Femur (tissue), 1 donor: ENCODE results near the gene PHLDA1.
"Not testable (repeated sequence)": the region's sequence is repeated elsewhere in the genome, so short reads cannot be mapped to it uniquely, and the experiment has no call there.

Experiments
- DNase-seq: peaks from one replicate; pipeline ENCODE4 v3.0.0-alpha.2; 2017

The PHLDA1 gene

DNA sequence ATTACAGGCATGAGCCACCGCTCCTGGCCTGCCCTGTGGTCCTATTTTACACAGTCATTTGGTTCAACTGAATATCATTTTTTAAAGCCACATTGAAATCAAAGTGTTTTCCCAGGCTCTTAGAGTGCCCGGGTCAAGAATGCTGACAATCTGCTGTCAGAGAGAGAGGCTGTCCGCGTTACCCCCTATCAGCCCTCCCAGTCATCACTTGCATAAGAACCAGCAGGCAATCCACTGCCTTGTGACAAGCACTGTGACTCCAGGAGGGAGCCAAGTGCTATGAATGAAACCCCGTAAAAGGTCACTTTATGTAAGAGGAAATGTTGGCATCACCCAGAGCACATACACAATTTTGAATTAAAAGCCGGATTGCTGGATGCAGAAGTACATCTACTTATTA lies 13.5 kb downstream of the PHLDA1 start:
- DNase-seq = no peak

DNA sequence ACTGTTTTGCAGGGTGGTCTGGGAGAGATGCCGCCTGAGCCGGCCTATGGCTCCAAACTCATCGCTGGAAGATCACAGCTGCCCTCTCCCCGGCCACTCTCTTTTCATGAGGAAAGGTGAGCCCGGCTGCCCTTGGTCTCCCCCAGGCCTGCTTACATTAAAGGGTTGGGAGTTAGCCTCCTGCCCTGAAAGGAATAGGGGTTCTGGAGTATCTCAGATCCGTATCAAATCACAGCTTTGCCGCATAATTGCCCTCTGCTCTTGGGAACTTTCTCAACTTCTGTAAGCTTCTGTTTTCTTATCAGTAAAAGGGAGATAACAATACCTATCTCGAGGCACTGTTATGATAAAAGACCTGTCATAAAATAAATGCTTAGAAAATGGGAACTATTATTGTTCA lies 17.6 kb downstream of the PHLDA1 start:
- no peak for DNase-seq

DNA sequence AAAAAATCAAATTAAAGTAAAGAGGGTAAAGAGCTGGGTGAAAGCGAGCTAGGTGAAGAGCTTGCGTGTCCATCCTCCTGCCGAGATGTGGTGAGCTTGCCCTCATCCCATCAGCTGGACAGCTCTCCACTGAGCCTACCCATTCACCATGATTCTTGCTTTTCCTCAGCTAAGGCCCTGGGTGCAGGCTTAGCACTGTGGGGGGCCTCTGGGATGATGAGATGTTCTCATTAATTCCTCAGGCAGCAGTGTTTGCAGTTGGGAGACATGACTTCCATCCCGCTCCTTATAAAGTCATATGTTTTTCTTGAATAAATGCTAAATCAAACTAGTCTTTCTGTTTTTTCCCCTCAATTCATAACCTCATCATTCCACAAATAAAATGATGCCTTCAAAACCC lies 18.0 kb downstream of the PHLDA1 start:
- DNase-seq = no peak

DNA sequence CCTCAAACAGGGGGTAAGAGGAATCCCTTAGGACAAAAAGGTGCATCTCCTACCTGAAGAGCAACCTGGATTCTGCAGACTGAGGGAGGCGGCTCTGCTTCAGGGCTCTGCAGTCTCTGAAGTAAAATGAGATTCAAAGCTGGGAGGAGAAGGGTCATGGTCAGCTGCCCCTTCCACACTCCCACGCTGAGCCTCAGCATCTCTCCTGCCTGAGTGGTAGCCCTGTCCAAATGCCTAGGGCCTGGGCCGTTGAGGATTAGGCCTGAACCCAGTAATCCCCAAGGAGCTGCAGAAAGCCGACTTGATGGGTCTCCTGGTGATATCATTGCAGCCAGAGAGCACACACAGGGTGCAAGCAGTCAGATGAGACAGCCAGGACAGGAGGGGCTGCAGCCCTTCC lies 18.9 kb downstream of the PHLDA1 start:
- DNase-seq = no peak

DNA sequence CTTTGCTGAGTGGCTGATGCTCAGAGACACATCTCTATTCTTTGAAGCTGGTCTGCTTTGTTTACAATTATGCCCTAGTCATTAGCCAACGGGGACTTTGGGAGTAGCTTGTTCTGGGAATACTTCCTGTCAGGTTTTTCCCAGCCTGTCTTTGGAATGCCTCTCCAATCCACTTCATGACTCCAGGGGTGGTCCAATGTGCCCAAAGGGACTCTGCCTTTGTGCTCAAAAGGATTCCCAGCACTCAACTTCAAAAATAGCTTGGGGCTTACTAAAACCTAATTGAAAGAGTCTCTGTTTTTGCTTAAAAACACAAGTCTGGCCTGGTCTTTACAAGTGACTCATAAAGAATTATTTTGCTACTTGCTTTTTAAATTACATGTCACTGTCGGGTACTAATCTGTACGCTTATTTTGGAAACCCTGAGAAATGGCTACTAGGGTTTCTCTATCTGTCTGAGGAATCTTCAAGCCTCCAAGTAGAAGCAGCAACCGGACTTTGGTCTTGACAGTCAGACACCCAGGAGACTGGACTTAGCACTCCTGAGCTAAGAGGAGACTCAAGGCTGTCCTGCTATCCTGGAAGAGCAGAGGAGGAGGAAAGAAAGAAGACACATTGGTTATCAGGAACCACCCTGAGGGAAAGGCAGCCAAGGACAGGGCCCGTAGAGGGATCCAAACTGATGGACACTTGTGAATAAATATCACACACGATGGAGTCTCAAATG lies 20.7 kb downstream of the PHLDA1 start:
- no peak for DNase-seq

DNA sequence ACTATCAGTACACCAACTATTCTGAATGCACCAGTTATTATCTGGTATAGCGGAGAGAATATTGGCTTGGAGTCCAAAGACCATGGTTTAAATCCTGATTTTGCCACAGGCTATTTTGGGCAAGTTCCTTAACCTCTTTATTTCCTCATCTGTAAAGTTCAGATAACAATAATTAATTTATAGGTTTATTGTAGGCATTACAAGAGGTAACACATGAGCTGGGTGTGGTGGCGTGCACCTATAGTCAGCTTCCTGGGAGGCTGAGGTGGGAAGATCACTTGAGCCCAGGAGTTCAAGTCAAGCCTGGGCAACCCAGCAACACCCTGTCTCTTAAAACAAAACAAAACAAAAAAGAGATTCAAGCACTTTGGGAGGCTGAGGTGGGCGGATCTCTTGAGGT lies 23.1 kb downstream of the PHLDA1 start:
- no peak for DNase-seq

DNA sequence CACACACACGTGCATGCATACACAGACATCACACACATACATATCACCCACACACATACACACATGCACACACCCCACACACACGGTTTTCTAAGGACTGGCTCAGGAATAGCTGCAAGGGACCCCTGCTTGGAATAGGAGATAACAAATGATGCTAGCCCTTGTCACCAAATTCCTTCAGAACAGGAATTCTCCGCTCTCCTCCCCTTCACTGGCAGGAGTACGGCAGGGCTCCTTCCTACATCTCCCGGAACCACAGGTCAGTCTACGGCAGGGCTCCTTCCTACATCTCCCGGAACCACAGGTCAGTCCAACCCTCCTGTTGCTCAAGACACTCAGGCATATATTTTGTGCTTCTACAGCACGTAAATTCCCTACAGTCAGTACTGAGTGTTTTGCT lies 23.9 kb downstream of the PHLDA1 start:
- no peak for DNase-seq

DNA sequence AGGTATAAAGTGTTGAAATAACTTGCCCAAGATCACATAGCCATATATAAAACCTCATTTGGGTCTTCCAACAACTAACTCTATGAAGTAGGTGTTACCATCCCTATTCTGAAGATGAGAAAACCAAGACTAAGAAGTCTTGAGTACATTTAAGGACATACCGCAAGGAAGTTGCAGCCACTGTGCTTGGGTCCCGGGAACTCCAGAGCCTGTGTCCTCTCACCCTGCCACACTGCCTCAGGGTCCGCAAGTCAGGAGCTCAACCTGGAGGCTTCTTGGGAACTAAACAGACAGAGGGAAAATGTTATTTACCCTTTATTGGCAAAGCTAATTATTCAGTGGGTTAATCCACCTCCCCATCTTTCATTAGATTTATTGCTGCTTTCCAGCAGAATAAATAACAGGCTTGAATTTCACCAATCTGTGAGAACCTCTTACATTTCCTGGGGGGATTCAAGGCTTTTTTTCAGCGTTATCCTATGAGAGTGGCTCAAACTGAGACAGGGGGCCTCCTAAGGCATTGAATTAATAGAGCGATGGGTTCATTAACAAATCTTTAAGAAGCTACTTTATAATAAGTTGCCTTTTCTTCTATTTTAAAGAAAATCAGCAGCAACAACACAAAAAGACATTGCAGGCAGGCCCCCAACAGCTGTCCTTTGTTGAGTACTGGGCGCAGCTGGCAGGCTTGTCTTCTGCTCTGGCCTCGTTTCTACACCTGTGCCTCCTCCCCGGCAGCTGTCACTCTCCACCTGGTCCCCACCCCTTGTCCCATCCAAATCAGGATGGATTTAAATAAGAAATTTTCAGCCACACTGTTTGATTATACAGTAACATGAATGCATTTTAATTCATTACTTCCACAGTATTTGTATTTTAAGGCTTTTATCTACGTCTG lies 25.3 kb downstream of the PHLDA1 start:
- DNase-seq = no peak

DNA sequence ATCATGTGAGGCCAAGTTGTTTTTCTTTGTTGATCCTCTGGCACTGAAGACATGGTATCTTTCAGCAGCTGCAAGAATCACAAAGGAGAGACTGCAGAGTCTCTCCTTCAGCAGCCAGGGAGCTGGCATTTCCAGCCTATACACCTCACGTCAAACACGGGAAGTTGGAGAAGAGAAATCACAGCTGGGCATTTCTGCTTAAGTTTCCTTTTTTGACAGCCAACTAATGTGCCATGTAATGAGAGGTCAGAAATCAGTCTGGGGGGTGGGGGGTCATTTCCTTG lies 28.3 kb downstream of the PHLDA1 start:
- no peak for DNase-seq

DNA sequence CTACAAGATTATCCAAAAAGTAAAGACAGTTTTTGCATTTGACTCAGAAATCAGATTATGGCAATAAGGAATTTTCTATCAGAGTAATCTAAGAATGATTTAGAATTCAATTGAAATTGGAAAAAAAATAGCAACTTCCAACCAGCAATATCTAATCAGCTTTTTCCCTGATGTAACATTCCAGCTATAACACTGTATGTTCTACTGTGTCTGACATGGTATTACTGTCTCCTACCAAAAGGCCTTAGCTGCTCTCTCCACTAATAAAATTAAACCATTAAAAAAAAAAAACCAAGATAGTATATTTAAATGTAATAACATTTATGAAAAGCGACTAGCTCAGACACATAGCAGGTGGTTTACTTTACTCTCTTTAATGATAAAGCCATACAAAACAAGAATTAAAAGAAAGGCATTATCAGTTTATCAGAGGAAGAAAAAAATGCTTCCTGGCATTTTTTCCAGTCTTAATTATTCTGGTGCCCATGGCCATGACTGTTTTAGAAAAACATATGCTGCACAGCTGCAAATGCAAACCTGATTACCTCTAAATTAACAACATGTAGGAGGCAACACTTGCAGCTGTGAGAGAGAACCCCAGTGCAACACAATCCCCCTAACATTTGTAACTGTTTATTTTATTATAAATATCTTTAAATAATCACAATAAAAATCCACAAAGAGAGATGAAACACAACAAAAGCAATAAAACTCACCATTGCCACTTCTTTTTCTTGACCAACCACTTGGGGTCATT lies 28.8 kb downstream of the PHLDA1 start:
- DNase-seq = no peak

DNA sequence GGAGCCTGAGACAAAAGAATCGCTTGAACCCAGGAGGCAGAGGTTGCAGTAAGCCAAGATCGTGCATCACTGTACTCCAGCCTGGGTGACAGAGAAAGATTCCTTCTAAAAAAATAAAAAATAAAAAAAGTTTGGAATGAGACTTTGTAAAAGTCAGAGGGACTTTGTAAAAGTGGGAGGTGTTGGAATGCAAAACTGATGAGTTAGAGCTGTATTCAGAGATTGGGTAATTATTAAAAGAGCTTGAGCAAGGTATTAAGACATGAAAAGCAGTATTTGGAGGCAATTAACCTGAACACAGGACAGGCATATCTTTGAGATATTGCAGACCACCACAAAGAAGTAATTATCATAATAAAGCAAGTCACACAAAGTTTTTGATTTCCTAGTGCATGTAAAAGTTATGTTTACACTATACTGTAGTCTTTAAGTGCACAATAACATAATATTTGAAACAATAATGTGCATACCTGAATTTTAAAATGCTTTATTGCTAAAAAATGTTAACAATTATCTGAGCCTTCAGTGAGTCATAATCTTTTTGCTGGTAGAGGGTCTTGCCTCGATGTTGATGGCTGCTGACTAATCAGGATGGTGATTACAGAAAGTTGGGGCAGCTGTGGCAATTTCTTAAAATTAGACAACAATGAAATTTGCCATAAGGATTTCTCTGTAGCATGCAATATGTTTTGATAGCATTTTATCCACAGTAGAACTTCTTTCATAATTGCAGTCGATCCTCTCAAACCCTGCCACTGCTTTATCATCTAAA lies 33.1 kb downstream of the PHLDA1 start:
- DNase-seq = no peak

DNA sequence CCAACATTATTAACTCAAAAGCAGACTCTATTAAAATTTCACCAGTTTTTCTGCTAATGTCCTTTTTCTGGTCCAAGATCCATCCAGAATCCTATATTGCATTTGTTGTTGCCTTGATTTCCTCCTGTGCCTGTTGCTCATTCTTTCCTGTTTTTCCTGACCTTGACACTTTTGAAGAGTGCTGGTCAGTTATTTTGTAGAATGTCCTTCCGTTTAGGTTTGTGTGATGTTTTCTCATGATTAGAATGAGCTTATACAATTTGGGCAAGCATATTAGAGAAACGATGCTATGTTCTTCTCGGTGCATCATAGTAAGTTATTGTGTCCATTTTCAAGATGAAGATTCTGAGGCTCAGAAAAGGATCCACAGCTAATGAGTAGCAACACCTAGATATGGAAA lies 33.9 kb downstream of the PHLDA1 start:
- DNase-seq = no peak

DNA sequence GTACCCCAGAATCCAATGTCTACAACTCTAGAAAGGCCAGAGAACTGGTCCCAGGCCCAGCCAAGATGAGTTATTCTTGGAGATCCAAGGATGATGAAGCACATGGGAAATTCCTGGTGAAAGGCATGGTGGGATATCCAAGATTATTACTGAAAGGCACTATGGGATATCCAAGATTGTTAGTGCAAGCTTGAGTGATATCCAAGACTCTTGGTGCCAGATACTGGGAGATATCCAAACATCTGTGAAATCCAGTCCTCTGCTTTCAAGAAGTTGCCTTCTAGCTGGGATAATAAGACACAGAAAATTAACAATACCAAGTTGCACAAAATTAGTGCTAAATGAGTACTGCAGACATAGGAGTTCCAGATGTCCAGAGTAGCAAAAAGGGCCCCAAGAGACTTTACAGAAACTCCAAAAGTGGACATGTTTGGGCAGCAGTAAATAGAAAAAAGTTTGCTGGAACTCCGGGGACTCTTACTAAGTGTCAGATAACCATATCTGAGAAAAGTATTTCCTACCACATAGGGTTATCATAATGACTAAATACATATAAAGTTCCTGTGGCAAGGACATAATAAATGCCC lies 34.6 kb downstream of the PHLDA1 start:
- no peak for DNase-seq

DNA sequence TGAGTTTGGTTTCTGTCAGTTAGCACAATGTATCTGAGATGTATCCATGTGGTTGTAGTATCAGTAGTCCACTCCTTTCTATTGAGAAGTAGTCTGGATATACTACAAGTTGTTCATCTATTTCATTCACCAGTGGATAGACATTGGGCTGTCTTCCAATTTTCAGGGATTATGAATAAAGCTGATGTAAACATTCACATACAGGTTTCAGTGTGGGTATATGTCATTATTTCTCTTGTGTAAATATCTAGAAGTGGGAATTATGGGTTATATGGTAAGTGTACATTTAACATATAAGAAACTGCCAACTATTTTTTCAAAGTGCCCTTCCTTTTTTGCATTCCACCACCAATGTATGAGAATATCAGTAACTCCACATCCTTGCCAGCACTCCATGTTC lies 35.9 kb downstream of the PHLDA1 start:
- DNase-seq = no peak

DNA sequence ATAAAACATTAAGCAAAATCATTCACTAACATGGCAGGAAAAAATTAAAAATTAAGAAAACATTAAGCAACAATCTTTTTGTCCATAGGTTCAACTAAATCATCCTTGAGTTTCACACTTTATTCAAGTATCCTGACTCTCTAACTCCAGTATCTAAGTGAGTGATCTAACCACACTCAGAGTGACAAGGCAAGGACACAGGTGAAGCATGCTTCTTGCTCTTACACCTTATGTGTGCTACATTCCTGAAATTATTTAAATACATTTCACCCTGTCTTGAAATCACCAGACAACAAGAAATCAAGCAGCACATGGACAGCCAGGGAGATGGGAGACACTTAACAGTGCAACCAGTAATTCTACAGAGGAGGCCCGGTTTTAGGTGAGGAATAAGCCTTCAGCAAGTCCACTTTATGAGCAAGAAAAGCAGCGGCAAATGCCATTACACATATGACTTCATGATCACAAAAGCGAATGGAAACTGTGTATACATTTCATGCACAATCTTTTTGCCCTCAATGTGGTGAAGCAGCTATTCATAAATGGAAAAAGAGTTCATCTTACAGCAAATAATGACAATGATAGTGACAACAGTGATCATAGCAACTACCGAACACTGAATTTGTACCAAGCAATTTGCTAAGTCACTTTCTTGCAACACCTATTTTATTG lies 37.4 kb downstream of the PHLDA1 start:
- no peak for DNase-seq

DNA sequence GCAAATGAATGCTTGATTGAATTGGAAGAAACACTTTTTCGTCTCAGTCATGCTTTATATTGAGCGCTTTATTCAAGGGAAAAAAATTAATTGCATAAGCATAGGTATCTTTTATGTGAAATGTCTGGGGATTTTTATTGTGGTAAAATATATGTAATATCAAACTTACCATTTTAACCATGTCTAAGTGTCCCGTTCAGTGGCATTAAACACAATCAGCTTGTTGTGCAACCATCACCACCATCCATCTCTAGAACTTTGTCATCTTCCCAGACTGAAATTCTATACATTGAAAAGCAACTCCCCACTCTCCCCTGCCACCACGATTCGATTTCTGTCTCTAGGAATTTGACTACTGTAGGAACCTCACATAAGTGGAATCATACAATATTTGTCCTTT lies 39.8 kb downstream of the PHLDA1 start:
- no peak for DNase-seq

DNA sequence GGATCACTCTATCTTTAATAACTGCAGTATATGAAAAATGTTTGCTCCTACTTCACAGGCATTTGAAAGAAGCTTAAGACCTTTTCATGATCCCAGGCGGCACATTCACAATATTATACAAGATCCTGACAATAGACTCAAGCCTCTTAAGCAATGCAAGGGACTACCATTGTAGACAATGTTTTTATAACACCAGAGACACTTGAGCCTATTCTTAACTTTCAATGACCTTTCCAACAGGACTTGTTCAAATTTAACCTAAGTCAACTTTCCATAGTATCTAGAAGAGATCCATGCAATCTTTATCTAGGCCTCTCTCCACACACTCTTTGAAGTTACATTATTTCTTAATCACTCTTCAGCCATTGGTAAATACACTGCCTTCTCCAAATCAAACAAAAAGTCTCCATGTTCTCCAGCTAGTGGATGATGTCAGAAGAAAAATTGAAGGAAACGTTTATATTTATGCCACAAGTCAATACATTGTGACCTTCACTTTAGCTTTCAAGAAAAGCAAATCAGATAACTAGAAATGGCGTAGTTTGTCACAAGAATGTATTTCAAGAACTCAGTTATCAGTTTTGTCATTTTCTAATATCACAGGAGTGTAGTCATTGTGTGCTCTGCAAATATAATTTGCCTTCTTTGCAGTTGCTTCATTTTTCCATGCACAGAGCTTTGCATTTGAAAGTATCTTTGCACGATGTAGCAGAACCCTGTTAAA lies 41.2 kb downstream of the PHLDA1 start:
- no peak for DNase-seq

DNA sequence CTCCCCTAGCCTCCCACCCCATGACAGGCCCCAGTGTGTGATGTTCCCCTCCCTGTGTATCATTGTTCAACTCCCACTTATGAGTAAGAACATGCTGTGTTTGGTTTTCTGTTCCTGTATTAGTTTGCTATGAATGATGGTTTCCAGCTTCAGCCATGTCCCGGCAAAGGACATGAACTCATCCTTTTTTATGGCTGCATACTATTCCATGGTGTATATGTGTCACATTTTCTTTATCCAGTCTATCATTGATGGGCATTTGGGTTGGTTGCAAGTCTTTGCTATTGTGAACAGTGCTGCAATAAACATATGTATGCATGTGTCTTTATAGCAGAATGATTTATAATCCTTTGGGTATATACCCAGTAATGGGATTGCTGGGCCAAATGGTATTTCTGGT lies 43.9 kb downstream of the PHLDA1 start:
- DNase-seq = not testable (repeated sequence)

DNA sequence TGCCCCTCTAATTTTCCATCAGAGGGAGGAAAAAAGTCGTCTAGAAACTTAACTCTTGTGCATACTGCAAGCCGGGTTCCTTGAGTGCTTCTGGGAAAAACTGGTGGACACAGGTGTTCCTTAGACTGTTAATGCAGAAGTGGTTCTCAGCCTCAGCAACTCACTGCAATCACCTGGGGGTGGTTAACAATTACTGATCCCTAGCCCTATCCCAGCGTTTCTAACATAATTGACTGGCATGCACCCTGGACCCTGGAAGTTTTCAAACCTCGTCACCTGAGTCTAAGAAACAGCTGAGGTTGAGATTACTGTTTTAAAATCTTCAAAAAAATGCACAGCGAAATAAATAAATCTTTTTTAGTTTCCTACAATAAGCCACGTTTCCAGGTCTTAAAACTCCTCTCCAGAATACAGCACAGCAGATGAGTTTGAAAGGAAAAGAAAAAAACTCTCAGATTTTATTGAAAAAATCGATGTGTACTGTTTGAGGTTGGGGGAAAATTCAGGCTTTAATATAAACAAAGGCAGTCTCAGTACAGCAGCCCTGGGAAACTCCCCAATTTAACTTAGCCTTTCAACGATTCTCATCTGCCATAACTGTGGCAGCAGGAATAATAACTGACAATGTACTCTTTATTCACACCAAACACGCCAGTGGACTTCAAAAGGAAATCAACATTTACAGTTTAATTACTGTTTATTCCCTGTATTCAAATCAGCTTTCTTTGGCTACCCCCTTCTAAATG lies 45.4 kb downstream of the PHLDA1 start:
- DNase-seq = no peak

DNA sequence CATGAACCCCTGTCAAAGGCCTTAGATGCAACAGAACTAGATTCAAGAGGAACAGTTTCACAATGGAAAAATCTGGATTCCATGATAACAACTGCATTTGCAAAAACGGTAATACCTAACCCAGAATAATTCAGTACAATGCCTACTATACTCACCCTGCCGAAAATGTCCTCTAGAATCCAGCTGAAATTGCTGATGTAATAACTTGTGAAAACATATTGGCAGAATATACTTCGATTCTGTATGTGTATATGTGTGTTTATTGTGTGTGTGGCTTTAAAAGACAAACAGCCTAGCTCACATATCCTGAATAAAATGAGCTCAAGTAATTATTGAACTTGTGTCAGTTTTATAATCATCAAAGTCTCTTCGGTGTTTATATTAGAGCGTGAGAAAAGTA lies 46.0 kb downstream of the PHLDA1 start:
- DNase-seq = no peak
